ENCODE results near the gene NDFIP1.
A peak's percentile ranks its signal among the peaks of the same experiment; 100 is the strongest.

NDFIP1 gene

DNA sequence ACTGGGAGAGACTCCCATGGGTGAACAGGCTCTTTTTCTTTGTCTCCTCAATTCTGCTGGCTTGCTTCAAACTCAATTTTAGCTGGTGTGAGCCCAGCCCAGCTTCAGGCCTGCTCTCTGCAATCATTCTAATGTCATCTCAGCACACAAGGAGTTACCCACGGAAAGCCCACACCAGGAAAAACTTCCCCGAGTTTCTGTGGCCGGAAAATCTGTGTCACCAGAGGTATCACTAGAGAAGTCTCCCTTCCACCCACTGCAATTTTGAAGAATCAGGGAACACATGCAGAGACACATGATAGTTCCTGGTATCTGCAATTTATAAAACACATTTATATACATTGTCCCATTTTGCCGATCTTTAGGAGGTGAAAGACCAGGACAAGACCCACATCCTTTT, 13.5 kb upstream of the NDFIP1 start:
- peak; percentile 38 for DNase-seq

DNA sequence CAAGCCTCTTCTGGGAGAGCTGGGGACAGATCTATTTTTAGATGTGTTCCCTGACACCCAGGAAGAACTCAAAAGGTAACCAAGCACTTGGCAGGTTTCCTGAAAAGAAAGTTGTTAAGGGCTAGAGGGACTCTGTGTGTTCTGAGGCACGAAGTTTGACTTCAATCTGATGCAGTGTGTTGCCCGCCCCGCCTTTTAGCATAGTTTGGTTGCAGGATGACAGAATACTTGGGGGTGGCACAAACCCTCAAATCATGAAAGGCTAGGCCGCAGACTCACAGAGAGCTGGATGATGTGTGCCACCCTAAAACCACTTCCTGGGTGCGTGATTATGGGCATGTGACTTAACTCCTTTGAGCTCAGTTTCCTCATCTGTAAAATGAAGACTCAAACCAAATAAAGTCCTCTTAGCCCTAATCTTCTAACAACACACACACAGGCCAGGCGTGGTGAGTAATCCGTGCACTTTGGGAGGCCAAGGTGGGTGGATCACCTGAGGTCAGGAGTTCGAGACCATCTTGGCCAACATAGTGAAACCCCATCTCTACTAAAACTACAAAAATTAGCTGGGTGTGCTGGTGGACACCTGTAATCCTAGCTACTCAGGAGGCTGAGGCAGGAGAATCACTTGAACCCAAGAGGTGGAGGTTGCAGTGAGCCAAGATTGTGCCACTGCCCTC, 12.8 kb upstream of the NDFIP1 start:
- DNase-seq, result peak; percentile 89

DNA sequence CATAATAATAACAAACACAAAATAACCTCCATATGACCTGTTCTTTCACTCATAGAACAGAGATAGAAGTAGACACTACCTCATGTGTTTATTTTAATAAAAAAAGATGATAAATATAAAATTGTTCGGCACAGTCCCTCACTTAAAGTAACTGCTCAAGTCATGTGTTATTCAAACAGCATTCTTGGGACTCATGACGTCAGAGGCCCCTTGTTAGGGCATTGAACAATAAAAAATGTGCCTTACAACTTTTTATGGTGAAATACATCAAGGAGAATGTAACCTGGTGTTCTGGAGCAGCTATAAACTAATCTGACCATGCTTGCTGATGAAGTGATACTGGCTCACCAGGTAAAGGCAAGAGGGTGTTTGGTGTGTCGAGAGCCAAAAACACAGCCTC, 12.2 kb upstream of the NDFIP1 start:
- peak; percentile 23 for DNase-seq

DNA sequence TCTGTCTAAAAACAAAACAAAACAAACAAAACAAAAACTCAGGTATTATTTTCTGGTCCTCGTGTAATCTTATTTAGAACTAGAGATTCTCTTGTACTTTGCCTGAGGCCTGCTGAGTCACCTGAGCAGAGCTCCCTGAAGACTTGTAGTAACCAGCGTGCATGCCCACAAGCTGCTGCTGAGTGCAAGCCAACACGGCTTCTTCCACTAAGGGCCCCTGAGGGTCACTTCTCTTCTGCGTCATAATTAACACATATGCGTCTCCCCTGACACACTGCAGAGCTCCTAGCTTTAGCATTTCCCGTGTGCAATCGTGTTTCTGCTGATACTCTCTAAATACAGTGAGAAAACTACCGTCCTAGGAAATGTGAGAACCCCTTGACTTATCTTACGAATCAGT, 10.9 kb upstream of the NDFIP1 start:
- no peak for DNase-seq

DNA sequence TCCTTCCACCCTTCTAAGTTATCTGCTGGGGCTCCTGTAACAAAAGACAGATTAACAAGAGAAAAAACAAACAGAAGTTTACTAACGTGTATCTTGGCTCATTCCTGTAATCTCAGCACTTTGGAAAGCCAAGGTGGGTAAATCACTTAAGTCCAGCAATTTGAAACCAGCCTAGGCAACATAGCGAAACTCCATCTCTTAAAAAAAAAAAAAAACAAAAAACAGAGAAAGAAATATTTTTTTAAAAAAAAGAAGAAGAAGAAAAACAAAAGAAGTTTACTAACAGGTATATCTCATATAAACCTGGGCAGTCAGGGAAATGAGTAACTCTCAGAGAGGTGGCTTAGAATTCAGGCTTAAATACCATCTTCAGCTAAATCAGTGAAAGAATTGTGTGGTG, 10.3 kb upstream of the NDFIP1 start:
- DNase-seq, result no peak

DNA sequence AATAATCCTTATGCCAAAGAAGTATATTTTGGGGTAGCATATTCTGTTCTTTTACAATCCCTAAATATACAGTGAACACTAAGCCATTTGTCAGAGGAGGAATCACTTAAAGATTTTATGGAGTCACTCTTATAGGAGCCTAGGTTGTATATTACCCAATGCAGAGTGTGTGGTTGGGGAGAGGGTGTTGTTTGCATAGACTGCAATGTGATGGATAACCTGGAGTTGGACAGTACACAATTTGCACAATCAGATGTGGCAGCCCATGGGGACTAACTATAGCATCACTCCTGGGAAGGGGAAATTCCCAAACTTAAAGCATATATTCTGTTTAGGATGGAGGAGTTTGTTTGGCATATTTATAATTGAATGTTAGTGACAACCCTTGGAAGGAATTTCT, 9.6 kb upstream of the NDFIP1 start:
- no peak for DNase-seq

DNA sequence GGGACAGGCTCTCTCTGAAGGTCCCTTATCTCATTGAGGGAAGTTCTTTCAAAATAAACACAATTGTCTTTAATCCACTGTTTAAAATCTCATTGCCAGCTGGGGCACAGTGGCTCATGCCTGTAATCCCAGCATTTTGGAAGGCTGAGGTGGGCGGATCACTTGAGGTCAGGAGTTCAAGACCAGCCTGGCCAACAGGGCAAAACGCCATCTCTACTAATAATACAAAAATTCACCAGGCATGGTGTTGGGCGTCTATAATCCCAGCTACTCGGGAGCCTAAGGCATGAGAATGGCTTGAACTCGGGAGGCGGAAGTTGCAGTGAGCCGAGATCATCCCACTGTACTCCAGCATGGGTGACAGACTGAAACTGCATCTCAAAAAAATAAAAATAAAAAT, 8.3 kb upstream of the NDFIP1 start:
- no peak for DNase-seq

DNA sequence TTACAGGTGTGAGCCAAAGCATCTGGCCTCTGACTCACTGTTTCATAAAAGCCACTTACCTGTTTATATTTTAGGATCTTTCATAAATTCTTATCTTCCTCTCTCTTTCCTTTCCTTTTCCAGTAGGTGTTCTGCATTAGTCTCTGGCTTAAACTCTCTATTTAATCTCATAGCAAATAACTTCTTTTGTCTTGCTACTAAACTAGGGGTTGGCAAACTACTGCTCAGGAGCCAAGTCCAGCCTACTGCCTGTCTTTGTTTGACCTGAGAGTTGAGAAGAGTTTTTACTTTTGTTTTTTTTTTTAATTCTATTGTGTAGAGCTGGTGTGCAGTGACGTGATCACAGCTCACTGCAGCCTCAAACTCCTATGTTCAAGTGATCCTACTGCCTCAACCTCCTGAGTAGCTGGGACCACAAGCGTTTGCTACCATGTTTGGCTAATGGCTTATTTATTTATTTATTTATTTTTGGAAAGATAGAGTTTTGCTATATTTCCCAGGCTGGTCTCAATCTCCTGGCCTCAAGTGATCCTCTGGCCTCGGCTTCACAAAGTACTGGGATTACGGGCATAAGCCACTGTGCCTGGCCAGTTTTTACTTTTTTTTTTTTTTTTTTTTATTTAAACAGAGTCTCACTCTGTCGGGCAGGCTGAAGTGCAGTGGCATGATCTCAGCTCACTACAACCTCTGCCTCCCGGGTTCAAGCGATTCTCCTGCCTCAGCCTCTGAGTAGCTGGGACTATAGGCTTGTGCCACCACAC, 5.4 kb upstream of the NDFIP1 start:
- DNase-seq, result no peak

DNA sequence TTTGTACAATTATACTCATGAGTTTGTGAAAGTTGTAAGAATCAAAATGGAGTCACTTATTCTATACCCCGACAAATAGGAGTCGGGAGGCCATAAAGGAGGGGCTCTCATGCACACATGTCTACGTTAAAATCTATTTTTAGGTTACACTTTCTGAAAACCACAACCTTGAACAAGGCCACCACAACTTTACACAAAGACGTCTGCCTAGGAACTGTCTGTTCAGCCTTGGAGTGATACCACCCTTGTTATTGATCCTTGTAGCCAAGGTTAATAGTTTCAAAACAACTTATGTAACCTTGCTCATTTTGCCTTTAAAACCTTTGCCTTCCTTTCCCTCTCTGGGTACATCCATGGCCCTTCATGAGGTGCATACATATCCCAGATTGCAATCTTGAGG, 4.1 kb upstream of the NDFIP1 start:
- peak; percentile 78 for DNase-seq

DNA sequence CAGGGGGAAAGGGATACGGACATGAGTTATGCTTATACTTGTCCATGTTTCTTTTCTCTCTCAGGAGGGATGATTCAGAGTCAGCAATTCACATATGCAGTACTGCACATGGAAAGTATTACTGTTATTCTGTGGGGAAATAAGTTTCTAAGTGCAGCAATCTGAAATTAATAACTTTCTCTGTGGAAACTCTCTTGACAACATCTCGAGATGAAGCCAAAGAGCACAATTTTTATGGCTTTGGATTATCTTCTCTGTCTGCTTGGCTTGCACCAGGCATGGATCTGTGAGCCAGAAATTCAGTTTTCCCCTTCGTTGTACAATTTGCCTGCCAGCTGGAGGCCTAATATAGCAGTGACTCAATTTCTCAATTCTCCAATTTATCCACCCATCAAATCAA, 2.5 kb upstream of the NDFIP1 start:
- no peak for DNase-seq

DNA sequence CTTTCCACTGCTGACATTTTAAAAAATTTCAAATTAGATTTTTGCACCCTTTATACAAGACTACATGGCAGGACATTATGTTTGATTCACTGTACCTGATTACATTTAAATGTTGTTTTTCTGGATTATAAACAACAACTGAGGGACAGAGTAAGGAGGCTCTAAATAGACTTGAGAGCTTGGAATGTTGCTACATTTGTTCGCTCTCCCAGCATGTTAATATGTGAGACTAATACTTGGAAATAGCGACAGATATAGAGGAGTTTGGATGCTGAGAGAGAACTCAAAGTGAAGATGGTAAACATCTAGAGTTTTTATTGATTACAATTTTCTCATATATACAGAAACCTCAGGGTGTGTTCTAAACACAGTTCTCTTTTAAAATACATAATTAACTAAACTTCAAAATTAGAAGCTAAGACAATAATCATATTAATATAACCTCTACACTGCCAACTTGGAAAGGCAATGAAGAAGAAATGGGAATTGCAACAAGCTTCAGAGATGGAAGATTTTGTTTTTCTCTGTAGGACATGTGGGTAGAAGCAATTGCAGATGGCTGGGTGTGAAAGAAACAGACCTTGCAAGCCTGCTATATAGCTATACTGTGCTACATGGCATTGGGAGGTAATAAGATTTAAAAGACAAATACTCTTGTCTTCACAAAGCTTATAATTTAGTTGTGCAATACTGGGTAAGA, 1.4 kb upstream of the NDFIP1 start:
- no peak for DNase-seq

DNA sequence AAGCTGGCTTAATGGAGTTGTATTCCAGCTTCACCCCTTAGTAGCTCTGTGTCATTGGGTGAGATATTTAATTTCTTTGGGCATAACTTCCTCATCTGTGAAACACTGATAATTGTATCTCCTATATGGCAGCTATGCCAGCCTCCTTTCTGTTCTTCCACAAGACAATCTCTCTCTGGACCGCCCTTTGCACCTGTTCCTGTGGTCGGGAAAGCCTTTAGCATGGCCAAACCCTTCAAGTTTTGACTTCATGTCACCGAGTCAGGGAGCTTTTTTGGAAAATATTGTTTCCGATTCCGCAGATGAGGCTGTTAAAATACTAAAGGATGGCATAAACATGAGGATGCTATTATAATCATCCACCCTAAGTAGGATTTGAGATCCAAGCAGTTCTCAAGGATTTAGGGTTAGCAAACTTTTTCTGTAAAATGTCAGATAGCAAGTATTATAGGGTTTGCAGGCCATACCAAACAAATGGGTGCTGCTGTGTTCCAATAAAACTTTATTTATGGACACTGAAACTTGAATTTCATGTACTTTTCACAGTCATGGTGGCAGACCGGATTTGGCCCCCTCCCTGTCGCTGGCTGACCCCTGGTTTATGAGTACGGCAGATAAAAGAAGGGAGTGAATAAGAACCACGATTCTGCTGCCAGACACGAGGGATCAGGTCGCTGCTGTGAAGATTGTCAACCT, 695 bp upstream of the NDFIP1 start:
- no peak for DNase-seq

DNA sequence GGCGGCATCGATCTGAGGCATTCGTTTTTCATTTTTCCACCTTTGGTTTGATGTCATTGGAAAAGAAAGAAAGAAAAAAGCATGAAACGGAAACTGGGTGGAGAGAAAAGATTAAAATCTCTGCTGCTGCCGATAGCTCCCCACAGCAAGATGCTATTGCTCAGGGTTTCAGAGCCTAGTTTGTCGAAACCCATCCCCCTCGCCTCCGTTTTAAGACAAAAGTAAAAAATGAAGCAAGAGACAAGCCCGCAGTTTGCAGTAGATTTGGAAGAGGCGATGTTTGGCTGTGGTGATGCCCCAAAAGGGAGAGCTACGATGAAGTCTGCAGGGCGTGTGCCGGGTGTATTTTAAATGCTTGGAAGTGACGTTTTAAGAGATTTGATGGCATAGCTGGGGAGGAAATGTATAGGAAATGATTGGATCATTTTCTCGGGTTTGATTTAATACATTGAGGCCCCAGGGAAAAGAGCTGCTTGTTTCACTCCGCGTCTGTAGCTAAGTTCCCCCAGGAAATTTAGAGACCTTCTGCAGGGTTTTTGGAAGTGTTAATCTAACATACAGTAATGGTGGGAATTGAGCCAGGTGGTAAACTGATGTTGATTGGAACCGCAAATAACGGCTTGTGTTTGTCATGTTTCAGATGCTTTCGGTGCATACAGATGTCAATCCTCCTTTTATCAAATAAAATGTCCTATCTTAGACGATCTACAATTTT, 909 bp downstream of the NDFIP1 start:
- peak; percentile 66 for DNase-seq

DNA sequence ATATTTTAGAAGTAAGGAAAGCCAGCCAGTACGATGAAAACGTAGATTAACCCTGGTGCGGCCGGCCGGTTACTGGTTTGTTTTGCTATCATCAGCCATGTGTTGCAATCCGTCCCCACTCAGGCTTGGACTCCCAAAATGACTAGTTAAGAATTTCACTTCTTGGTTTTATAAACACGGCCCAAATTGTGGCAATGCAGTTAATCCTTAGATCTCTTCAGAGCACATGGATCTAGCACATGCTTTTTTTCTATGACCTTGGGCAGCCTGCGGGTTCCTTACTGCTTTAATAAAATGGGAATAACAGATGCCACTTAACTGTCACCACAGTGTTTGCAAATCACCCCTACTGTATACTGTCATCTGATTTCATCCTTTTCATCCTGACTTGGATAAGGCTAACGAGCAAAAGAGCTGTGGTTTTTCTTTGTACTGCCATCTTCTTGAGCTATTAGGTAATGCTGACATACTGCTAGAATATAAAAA, 1.5 kb downstream of the NDFIP1 start:
- peak; percentile 28 for DNase-seq

DNA sequence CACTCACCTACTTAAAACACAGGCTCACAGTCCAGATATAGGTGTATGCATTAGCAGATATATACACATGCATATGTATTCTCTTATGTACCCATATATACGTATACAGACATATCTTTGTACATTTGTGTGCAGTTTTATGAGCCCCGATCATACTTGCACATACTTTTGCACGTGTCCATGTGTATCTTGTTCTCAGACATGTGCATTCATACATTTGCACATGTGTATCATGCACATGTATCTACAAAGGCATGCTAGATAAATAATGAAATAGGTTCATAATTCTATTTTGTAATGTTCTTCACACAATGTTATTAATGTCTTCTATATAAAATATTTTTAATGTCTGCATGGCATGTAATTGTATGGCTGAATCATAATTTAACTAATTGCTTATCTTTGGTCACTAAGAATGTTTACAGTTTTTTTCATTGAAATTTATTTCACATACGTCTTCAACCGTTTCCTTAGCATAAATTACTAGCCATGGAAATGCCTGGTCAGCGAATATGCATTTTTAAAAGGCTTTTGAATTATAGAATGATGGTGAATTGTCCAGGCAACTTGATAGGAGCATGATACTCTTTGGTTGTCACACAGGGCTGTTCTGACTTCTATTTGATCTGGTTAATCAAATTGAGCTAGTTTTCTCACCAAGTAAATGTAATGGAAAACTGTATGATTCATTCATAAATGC, 2.6 kb downstream of the NDFIP1 start:
- no peak for DNase-seq

DNA sequence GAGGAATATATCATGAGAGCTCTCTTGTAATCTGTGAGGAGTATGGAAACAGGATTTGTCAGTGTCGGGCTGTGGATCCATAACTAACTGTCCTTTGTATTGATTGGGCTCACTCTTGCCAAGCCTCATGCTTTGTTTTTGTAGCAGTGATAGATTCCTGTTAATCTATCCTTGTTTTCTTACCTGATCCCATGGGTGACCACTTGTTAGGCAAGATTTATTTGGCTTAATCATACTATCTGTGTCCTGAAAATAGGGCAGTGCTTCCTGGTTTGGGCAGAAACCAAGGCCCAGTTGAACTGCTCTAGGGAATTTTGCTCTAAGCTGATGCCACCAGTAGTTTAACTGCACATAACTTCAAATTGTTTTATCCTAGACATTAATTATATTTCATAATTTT, 6.1 kb downstream of the NDFIP1 start:
- no peak for DNase-seq

DNA sequence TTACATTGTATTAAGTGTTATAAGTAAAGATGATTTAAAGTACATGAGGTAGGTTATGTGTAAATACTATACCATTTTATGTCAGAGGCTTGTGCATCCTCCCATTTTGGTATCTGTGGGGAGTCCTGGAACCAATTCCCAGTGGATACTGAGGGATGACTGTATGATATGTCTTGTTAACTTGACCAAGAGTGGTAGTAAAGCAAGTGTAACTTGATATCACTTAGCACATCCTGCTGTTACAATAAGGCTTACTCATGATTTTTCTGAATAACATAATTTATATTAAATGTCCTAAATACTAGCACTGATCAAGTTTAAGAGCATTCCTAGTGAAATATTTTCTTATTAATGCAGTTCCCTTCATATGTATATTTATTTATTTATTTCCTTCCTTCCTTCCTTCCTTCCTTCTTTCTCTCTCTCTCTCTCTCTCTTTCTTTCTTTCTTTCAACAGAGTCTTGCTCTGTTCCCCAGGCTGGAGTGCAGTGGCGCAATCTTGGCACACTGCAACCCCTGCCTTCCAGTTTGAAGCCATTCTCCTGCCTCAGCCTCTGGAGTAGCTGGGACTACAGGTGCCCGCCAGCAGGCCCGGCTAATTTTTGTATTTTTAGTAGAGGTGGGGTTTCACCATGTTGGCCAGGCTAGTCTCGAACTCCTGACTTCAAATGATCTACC, 7.5 kb downstream of the NDFIP1 start:
- no peak for DNase-seq

DNA sequence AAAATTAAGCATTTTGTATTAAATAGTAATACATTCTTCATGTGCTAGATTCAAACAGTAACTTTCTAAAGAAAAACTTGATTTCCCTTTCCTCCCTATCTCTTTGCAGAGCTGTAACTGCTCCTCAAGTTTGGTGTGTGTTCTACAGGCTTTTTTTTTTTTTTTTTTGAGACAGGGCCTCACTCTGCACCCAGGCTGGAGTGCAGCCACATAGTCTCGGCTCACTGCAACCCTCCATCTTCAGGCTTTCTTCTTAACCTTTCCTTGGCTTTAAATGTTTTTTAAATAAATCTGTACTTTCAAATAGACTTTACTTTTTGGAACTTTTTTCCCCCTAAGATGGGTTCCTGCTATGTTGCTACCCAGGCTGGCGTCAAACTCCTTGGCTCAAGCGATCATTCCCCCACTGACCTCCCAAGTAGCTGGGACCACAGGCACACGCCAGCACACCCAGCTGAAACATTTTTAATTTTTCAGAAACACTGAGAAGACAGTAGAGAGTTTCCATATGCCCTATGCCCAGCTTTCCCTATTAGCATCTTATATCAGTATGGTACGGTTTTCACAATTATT, 9.1 kb downstream of the NDFIP1 start:
- no peak for DNase-seq

DNA sequence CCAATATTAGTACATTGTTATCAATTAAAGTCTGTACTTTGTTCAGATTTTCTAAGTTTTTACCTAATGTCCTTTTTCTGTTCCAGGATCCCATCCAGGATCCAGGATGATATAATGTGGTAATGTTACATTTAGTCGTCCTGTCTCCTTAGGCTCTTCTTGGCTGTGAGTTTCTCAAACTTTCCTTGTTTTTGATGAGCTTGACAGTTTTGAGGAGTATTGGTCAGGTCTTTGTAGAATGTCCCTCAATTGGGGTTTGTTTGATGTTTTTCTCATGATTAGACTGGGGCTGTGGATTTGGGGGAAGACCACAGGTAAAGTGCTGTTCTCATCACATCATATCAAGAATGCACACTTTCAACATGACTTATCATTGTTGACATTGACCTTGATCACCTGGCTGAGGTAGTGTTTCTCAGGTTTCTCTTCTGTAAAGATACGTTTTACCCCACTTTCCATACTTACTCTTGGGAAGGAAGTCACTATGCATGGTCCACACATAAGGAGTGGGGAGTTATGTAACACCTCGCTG, 9.6 kb downstream of the NDFIP1 start:
- DNase-seq, result no peak

DNA sequence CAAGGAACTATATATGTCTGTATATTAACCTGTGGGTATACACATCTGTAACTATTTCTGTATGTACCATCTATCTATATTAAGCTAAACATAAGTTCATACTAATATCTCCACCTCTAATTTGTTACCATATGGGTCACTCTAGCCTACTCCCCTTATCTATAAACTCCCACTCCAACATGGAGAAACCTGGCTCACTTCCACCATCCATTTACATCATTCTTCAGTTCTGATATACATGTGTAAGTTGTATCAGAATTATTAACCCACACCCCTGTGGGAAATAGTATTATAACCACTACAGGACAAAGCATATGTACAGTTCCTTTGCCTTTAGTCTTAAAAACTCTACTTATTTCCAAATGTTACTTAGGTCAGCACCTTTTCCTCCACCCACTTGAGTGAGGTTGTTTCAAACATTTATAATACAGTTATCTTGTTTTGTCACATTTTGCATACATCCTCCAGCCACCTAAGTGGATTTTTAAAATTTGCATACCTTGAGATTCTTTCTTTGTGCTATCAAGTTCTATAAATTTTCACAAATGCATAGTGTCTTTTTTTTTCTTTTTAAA, 10.6 kb downstream of the NDFIP1 start:
- no peak for DNase-seq

Measured in CD4-positive, alpha-beta T cell treated with Interleukin-21 for 1 hour (primary cell).